Pancreas (tissue), 10 donors: ENCODE data around the gene DENND6B. TPM values are rescaled to one million over a fixed set of nuclear protein-coding genes. Genes with fewer than 3 reads are reported as not detected.

Source experiments
- ATAC-seq, 4 donors: fragments of 200-7000 bp; cut with Tn5 transposase; one replicate each; pipeline versions ENCODE4 v1.8.0 to v1.9.1; 2020; ENCODE audit warnings: mild to moderate bottlenecking in 4 of 4, moderate library complexity in 4 of 4
- DNase-seq, 6 donors: peaks; one replicate each; pipeline ENCODE4 v3.0.0-alpha.2; 2020
- FAIRE-seq: peaks from 2 replicates; lab custom pipeline; 2012; peaks lifted over from hg19 to GRCh38; lab: Jason Lieb, UNC
- H3K27ac ChIP-seq, 4 donors: fragments of 200-600 bp; sonication (generic); 1 replicate in 3 of 4; 2 replicates in 1 of 4; pipeline versions ENCODE4 v1.5.0 to v1.8.0; 2020
- H3K27me3 ChIP-seq, 4 donors: fragments of 200-600 bp; one replicate each; pipeline ENCODE4 v1.8.0; 2021
- H3K36me3 ChIP-seq, 3 donors: fragments of 200-600 bp; sonication (generic) in 1 of 3; one replicate each; pipeline versions ENCODE4 v1.5.0 to v1.8.0; 2020 to 2021
- H3K4me1 ChIP-seq, 3 donors: fragments of 200-600 bp; one replicate each; pipeline ENCODE4 v1.8.0; 2021
- H3K4me3 ChIP-seq, 4 donors: fragments of 200-600 bp; sonication (generic) in 2 of 4; one replicate each; pipeline versions ENCODE4 v1.5.0 to v1.8.0; 2020 to 2021
- H3K9me3 ChIP-seq, 4 donors: fragments of 200-600 bp; one replicate each; pipeline ENCODE4 v1.8.0; 2021
- WGBS, 2 donors: extraction: QIAGEN DNeasy Blood & Tissue Kit; methylation state at CpG; one replicate each; pipeline ENCODE4 v1.1.7; 2013; 5-methylcytosine and 5-hydroxymethylcytosine counted together
- intact Hi-C, 3 donors: fragments of 100-400 bp; cut with DNase I; formaldehyde crosslinking; loops; one replicate each; pipeline versions ENCODE4 v1.11.1 to v1.14.2; 2022
- polyA plus RNA-seq, 2 donors: library from polyadenylated mRNA; stranded (reverse); fragments of 200-250 nt; gene quantifications; one replicate each; pipeline ENCODE4 v1.2.3, GENCODE V29; 2013
- total RNA-seq, 6 donors: library from RNA; stranded (reverse); fragmentation: NEBNext Ultra II Directional in 4 of 6; extraction: Animal tissue kit (Norgen Biotek cat#: 25700) in 4 of 6; gene quantifications; one replicate each; pipeline versions ENCODE4 v1.2.1 to v1.2.4, GENCODE V29; 2021 to 2023
- TF ChIP-seq, protein P1 (sequence below), 4 donors: fragments of 200-600 bp; sonication (generic) in 3 of 4; IDR thresholded peaks; one replicate each; pipeline versions ENCODE4 v1.5.0 to v1.8.0; 2021; ENCODE audit warnings: antibody characterized with exemption in 4 of 4
- donor health status: healthy with polysubstance abuse.
- donor health status: DM: no; HTN: no; CAD: no; lungs with moderate emphysema.
- donor health status: DM: no; HTN: no; CAD: no.
- donor health status: control.
- donor health status: control.
- donor health status: Bipolar disorder and iron deficiency.
- donor health status: DM: yes; HTN: yes; CAD: no.
- donor health status: DM: no; HTN: no; CAD: no.
- donor health status: DM: no; HTN: no; CAD: no.
- donor health status: DM: yes; HTN: yes; CAD: no.

DENND6B gene
- total and polyA plus RNA-seq, 8 donors: 4.3 to 25.3 (median 6.2) TPM

DNA sequence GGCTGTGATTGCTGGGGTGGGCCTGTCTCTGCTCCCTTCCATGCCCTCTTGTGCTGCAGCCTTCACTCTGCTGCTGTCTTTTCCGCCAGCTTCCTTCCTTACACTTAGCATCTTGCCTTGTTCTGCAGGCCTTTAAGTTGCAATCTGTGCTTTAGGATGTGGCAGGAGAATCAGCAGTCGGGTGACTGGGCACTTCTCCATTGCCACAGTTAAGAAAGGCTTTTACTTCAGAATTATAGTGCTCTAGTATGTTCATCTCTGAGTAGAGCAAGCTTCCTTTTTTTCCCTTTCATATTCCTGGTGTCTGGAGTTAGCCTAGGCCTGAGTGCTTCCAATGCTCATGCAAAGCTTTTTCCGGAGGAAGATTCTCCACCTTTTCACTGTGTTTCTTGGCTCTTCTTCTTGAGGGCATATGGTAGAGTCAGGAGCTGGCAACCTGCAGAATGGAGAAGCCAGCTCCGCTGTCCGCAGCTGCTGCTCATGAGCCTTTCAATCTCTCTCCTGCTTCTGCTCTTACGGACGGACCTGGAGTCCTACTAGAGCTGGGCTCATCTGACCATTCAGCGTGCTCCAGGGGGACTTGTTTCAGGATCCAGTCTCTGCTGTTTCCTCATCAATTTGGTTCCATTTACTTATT lies 36.5 kb upstream of the DENND6B start:
- no peak for ATAC-seq
- peaks cover 0 to 3% (median 0%) of the 10 kb centered on the region in 3 donors for H3K36me3 ChIP-seq
- H3K27ac ChIP-seq: no peak overlapping the region
- peaks cover 0 to 8% (median 6%) of the 10 kb centered on the region in 3 donors for H3K4me1 ChIP-seq
- DNase-seq: no peak
- TF ChIP-seq, protein P1, sequence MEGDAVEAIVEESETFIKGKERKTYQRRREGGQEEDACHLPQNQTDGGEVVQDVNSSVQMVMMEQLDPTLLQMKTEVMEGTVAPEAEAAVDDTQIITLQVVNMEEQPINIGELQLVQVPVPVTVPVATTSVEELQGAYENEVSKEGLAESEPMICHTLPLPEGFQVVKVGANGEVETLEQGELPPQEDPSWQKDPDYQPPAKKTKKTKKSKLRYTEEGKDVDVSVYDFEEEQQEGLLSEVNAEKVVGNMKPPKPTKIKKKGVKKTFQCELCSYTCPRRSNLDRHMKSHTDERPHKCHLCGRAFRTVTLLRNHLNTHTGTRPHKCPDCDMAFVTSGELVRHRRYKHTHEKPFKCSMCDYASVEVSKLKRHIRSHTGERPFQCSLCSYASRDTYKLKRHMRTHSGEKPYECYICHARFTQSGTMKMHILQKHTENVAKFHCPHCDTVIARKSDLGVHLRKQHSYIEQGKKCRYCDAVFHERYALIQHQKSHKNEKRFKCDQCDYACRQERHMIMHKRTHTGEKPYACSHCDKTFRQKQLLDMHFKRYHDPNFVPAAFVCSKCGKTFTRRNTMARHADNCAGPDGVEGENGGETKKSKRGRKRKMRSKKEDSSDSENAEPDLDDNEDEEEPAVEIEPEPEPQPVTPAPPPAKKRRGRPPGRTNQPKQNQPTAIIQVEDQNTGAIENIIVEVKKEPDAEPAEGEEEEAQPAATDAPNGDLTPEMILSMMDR (IDR thresholded peaks at IDR 0.05): no peak
- no peak for FAIRE-seq
- intact Hi-C loops: no loop called here
- no peaks in the 10 kb centered on the region for H3K27me3 ChIP-seq
- WGBS, 2 donors: 93 to 94% methylated on average over 8 of the region's 8 CpGs
- no peak overlapping the region for H3K4me3 ChIP-seq
- no peaks in the 10 kb centered on the region for H3K9me3 ChIP-seq

DNA sequence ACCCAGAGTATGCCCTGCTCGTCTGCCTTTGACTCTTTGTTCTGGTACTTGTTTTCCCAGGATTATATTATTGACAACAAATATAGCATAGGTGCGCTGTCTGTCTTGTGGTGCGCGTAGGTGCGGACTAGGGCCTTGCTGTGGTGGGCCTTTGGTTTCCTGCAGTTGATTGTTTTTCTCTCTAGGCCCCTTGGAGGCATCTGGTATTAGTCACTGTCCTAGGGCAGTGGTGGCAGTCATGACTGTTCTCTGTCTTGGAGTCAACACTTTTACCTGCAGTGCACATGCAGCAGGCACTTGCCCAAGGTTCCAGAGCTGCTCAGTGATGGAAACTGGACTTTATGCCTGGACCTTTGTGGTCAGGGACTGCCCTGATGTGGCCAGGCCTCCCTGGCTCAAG lies 34.9 kb upstream of the DENND6B start:
- TF ChIP-seq, protein P1 (IDR thresholded peaks at IDR 0.05): no peak
- intact Hi-C loops: no loop called here

DNA sequence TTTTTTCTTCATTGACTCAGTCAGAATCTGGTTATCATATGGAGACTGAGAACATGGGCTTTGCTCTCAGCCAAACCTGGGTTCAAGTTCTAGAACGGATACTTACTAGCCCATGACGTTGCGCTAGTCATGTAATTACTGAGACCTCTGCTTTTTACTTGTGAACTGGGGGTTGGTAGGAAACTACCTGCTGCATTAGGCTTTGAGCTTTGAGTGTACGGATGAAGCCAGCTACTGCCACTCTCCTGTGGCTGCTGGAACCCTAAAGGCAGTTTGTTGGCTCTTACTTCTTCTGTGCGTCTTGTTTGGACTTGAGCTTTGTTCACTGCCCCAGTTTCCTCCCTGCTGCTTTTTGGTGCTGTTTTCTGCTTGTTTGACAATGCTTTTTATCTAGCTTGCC lies 34.4 kb upstream of the DENND6B start:
- Histone ChIP-seq H3K27me3 (no peaks in the 10 kb centered on the region), H3K36me3 (no peaks in the 10 kb centered on the region), H3K4me3 (no peak overlapping the region), H3K4me1 (peaks cover 0 to 7% (median 6%) of the 10 kb centered on the region in 3 donors), H3K27ac (no peak overlapping the region), H3K9me3 (no peaks in the 10 kb centered on the region)
- no peak for DNase-seq
- FAIRE-seq: no peak
- no peak for ATAC-seq
- WGBS, 2 donors: 91 to 96% methylated on average over 5 of the region's 5 CpGs
- intact Hi-C loops: no loop called here
- TF ChIP-seq, protein P1 (IDR thresholded peaks at IDR 0.05): no peak

More for the DNA sequence above, 34.9 kb upstream of the DENND6B start:
- DNase-seq (no peak), FAIRE-seq (no peak), ATAC-seq (no peak)
- no peaks in the 10 kb centered on the region for H3K36me3 ChIP-seq
- H3K9me3 ChIP-seq: no peaks in the 10 kb centered on the region
- H3K4me3 ChIP-seq: no peak overlapping the region
- H3K27ac ChIP-seq: no peak overlapping the region
- WGBS, 2 donors: 89 to 92% methylated on average over 5 of the region's 5 CpGs
- no peaks in the 10 kb centered on the region for H3K27me3 ChIP-seq
- peaks cover 0 to 8% (median 6%) of the 10 kb centered on the region in 3 donors for H3K4me1 ChIP-seq

DNA sequence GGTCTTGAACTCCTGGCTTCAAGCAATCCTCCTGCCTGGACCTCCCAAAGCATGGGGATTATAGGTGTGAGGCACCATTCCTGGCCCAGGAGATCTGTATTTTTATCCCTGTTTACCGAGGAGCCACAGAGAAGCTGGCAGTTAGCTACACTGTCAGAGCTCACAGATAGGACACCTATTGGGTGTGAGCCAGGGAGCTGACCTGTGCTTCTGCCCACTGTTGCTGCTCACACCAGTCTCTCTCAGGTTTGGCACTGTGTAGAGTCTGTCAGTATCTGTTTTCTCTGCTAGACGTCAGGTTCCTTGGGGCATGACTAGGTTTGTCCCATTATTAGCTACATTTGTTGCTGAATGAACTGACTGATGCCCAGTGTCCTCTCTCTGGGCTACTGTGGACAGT lies 33.8 kb upstream of the DENND6B start:
- no peak for FAIRE-seq
- ATAC-seq: no peak
- TF ChIP-seq, protein P1 (IDR thresholded peaks at IDR 0.05): no peak
- H3K27ac ChIP-seq: no peak overlapping the region
- H3K36me3 ChIP-seq: no peaks in the 10 kb centered on the region
- DNase-seq: no peak
- WGBS, 2 donors: 33 to 37% methylated on average over 2 of the region's 2 CpGs
- no peaks in the 10 kb centered on the region for H3K9me3 ChIP-seq
- peaks cover 0 to under 1% (median under 1%) of the 10 kb centered on the region in 3 donors for H3K4me1 ChIP-seq
- H3K4me3 ChIP-seq: no peak overlapping the region
- intact Hi-C loops: no loop called here
- H3K27me3 ChIP-seq: no peaks in the 10 kb centered on the region

DNA sequence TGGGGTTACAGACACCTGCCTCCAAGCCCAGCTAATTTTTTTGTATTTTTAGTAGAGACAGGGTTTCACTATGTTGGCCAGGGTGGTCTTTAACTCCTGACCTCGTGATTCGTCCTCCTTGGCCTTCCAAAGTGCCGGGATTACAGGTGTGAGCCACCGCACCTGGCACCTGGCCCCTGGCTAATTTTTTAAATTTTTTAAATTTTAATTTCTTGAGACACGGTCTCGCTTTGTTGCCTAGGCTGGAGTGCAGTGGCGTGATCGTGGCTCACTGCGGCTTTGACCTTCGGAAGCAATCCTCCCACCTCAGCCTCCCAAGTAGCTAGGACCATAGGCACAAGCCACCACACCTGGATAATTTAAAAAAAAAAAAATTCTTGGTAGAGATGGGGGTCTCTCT lies 30.9 kb upstream of the DENND6B start:
- WGBS, 2 donors: 88 to 92% methylated on average over 10 of the region's 10 CpGs

More for the DNA sequence above, 30.9 kb upstream of the DENND6B start:
- Histone ChIP-seq H3K9me3 (no peaks in the 10 kb centered on the region), H3K4me1 (no peaks in the 10 kb centered on the region), H3K27me3 (no peaks in the 10 kb centered on the region), H3K36me3 (no peaks in the 10 kb centered on the region), H3K4me3 (no peak overlapping the region), H3K27ac (no peak overlapping the region)
- intact Hi-C loops: no loop called here
- TF ChIP-seq, protein P1 (IDR thresholded peaks at IDR 0.05): no peak
- peak in 1 of 6 donors; percentile 1 for DNase-seq
- no peak for FAIRE-seq
- ATAC-seq: no peak
